ENCODE measurements around the gene CLEC2D.

The CLEC2D gene

GRCh38 chr12:9707356-9707755, 37.8 kb downstream of the CLEC2D start:
- Histone ChIP-seq H3K27ac (peak overlapping the region; percentile 90), H3K79me2 (ENCODE audit: insufficient read depth, low read depth) (no peaks in the 10 kb centered on the region), H3K4me2 (peak overlapping the region; percentile 76), H3K4me1 (ENCODE audit: low read depth, poor library complexity, severe bottlenecking) (peaks cover 72% of the 10 kb centered on the region), H3K4me3 (IDR thresholded peaks at IDR 0.05; ENCODE audit: insufficient read depth, low read depth, low read length) (no peak overlapping the region), H3K36me3 (ENCODE audit: insufficient read depth) (no peaks in the 10 kb centered on the region), H4K20me1 (ENCODE audit: insufficient read depth) (no peaks in the 10 kb centered on the region), H3K27me3 (ENCODE audit: insufficient read depth, low read depth) (no peaks in the 10 kb centered on the region), H3K9ac (no peak overlapping the region; the same call in 1 of the 2 replicates), H2AFZ (ENCODE audit: low read depth) (peak overlapping the region; percentile 55; the same call in 1 of the 2 replicates)
- TF ChIP-seq CTCF (conservative IDR thresholded peaks at IDR 0.05; ENCODE audit: low read depth, low read length): no peak

- peak overlapping the region; percentile 76 for H3K4me2 ChIP-seq
- H3K4me1 ChIP-seq (ENCODE audit: low read depth, poor library complexity, severe bottlenecking): peaks cover 65% of the 10 kb centered on the region
- peak overlapping the region; percentile 90 for H3K27ac ChIP-seq
- no peaks in the 10 kb centered on the region for H4K20me1 ChIP-seq (ENCODE audit: insufficient read depth)
- no peak overlapping the region for H3K4me3 ChIP-seq (IDR thresholded peaks at IDR 0.05; ENCODE audit: insufficient read depth, low read depth, low read length)
- peak overlapping the region; percentile 55 for H2AFZ ChIP-seq (ENCODE audit: low read depth)
- TF ChIP-seq CTCF (conservative IDR thresholded peaks at IDR 0.05; ENCODE audit: low read depth, low read length): peak; percentile 81
- H3K36me3 ChIP-seq (ENCODE audit: insufficient read depth): no peaks in the 10 kb centered on the region
- no peaks in the 10 kb centered on the region for H3K27me3 ChIP-seq (ENCODE audit: insufficient read depth, low read depth)
- H3K79me2 ChIP-seq (ENCODE audit: insufficient read depth, low read depth): no peaks in the 10 kb centered on the region
- no peak overlapping the region; the same call in 1 of the 2 replicates for H3K9ac ChIP-seq
These were observed 38.6 kb downstream of the CLEC2D start for GRCh38 chr12:9707864-9708808.

GRCh38 chr12:9708853-9709252, 39.3 kb downstream of the CLEC2D start:
- no peak overlapping the region for H2AFZ ChIP-seq (ENCODE audit: low read depth)
- no peaks in the 10 kb centered on the region for H4K20me1 ChIP-seq (ENCODE audit: insufficient read depth)
- H3K27me3 ChIP-seq (ENCODE audit: insufficient read depth, low read depth): no peaks in the 10 kb centered on the region
- peaks cover 62% of the 10 kb centered on the region for H3K4me1 ChIP-seq (ENCODE audit: low read depth, poor library complexity, severe bottlenecking)
- H3K27ac ChIP-seq: no peak overlapping the region; the same call in 1 of the 2 replicates
- no peak overlapping the region for H3K9ac ChIP-seq
- H3K36me3 ChIP-seq (ENCODE audit: insufficient read depth): no peaks in the 10 kb centered on the region
- no peak for TF ChIP-seq CTCF (conservative IDR thresholded peaks at IDR 0.05; ENCODE audit: low read depth, low read length)
- no peak overlapping the region for H3K4me3 ChIP-seq (IDR thresholded peaks at IDR 0.05; ENCODE audit: insufficient read depth, low read depth, low read length)
- no peaks in the 10 kb centered on the region for H3K79me2 ChIP-seq (ENCODE audit: insufficient read depth, low read depth)
- H3K4me2 ChIP-seq: no peak overlapping the region

- Histone ChIP-seq H3K9ac (no peak overlapping the region), H3K4me3 (IDR thresholded peaks at IDR 0.05; ENCODE audit: insufficient read depth, low read depth, low read length) (no peak overlapping the region), H3K4me2 (no peak overlapping the region), H3K36me3 (ENCODE audit: insufficient read depth) (no peaks in the 10 kb centered on the region), H3K4me1 (ENCODE audit: low read depth, poor library complexity, severe bottlenecking) (peaks cover 58% of the 10 kb centered on the region), H2AFZ (ENCODE audit: low read depth) (no peak overlapping the region), H3K79me2 (ENCODE audit: insufficient read depth, low read depth) (no peaks in the 10 kb centered on the region), H4K20me1 (ENCODE audit: insufficient read depth) (no peaks in the 10 kb centered on the region), H3K27me3 (ENCODE audit: insufficient read depth, low read depth) (no peaks in the 10 kb centered on the region), H3K27ac (no peak overlapping the region)
- no peak for TF ChIP-seq CTCF (conservative IDR thresholded peaks at IDR 0.05; ENCODE audit: low read depth, low read length)
These were observed 41.3 kb downstream of the CLEC2D start for GRCh38 chr12:9710584-9711375.

Data from KMS-11 (cell line).